Vagina (tissue), 2 donors: ENCODE results near the gene WDFY2.

Experiments
- POLR2A ChIP-seq, 2 donors: fragments of 450-650 bp; IDR thresholded peaks; one replicate each; pipeline ENCODE4 v1.6.1; 2017; ENCODE audit warnings: antibody characterized with exemption in 2 of 2, mild to moderate bottlenecking in 2 of 2, moderate library complexity in 2 of 2
- POLR2AphosphoS5 ChIP-seq, 2 donors: sonication (generic); formaldehyde crosslinking; IDR thresholded peaks; one replicate each; pipeline ENCODE4 v1.9.0; 2017; ENCODE audit warnings: antibody characterized with exemption in 2 of 2, mild to moderate bottlenecking in 2 of 2, low read depth in 1 of 2; ENCODE audit not compliant: insufficient read depth in 1 of 2
- TF ChIP-seq, protein P1 (sequence below), 3 experiments: fragments of 450-650 bp in 2 of 3; fragments of 200-600 bp in 1 of 3; sonication (generic) in 1 of 3; IDR thresholded peaks; one replicate each; pipeline ENCODE4 v1.5.1; 2017 to 2019; ENCODE audit warnings: antibody characterized with exemption in 3 of 3, mild to moderate bottlenecking in 2 of 3, moderate library complexity in 2 of 3

DNA sequence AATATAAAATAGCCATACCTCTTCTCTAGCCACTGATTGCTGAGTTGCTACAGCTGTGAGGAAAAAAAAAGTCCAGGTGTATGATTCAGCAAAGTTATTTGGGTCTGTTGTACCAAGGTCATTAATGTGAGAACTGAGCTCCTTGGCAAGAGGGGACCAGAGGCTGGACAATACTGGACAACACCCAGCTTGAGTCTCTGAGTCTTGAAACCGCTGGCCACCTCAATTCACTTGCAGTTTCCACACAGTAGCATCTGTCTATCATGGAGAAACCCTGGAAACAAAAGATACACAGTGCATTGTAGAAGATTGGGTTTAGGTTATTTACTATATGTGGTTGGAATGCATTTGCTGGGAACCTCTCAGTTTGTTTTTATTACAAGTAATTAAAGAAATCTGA, 60.4 kb downstream of the WDFY2 start:
- TF ChIP-seq POLR2AphosphoS5 (IDR thresholded peaks at IDR 0.05; ENCODE audit: insufficient read depth in 1 of 2, low read depth in 1 of 2) (no peak), POLR2A (IDR thresholded peaks at IDR 0.05) (no peak)
- TF ChIP-seq, protein P1, sequence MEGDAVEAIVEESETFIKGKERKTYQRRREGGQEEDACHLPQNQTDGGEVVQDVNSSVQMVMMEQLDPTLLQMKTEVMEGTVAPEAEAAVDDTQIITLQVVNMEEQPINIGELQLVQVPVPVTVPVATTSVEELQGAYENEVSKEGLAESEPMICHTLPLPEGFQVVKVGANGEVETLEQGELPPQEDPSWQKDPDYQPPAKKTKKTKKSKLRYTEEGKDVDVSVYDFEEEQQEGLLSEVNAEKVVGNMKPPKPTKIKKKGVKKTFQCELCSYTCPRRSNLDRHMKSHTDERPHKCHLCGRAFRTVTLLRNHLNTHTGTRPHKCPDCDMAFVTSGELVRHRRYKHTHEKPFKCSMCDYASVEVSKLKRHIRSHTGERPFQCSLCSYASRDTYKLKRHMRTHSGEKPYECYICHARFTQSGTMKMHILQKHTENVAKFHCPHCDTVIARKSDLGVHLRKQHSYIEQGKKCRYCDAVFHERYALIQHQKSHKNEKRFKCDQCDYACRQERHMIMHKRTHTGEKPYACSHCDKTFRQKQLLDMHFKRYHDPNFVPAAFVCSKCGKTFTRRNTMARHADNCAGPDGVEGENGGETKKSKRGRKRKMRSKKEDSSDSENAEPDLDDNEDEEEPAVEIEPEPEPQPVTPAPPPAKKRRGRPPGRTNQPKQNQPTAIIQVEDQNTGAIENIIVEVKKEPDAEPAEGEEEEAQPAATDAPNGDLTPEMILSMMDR (IDR thresholded peaks at IDR 0.05) = no peak
